ENCODE measurements around the gene EXO1.

- TF ChIP-seq CTCF (IDR thresholded peaks at IDR 0.05) (no peak), EZH2 (IDR thresholded peaks at IDR 0.05; ENCODE audit: borderline replicate concordance, insufficient read depth, low read depth, low read length, poor library complexity, severe bottlenecking) (no peak)
Measured at GRCh38 chr1:241895013-241895412, 47.0 kb downstream of the EXO1 start.

Data from B cell (primary cell).